GM19467 (cell line): Measurements from ENCODE around the gene TSEN54.

Source experiments
- ATAC-seq: cut with Tn5 transposase; IDR thresholded peaks from one replicate; pipeline ENCODE4 v1.9.1; 2021; ENCODE audit warnings: mild to moderate bottlenecking, moderate library complexity; ENCODE audit not compliant: unreplicated experiment

The TSEN54 gene

GRCh38 chr17:75539967-75540729 is 23.8 kb downstream of the TSEN54 start:
- ATAC-seq = no peak

- no peak for ATAC-seq
Measured at GRCh38 chr17:75540923-75541503, 24.7 kb downstream of the TSEN54 start.

DNA sequence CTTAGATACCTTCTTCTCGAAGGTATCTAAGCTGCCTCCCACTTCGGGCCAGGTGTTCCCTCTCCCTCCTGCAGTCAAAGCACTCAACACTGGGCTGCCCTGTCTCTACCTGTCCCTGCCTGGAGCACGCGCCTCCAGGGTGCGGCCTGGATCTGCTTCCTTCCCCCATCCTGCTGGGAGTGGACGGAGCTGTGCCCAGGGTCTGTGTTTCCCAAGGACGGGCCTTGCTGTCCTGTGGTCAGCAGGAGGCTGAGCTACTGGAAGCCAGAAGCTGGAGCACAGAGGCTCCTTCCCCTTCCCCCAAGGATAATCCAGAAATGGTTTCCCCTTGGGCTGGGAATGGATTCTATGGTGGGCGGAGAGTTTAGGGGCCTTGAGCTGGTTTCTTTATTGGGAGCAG is 25.9 kb downstream of the TSEN54 start:
- ATAC-seq = no peak

DNA sequence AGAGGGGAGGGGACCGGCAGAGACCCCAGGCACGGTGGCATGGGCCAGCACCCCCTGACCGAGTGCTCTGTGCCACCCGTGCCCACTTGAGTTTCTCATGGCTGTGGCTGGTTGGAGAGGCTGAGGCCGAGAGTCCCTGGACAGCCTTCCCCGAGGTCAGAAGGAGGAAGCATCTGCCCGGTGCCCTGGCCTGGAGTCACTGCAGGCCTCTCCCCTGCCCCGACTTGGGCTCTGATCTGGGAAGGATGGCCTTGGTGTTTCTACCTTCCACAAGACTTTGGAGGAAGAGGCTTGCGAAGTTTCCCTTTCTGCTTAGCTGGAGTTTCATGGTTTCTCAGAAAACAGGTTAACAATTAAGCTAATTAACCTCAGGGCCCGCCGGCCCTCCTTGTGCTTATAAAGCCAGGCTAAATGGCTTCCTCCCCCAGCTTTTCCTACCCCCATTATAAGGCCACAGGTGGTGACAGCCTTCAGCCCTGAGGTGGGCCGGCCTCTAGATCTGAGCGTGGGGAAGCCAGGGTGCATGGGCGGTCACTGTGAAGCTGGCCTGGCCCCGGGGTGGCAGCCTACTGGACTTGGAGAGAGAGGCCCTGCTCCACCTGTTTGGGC is 26.5 kb downstream of the TSEN54 start:
- ATAC-seq = no peak

DNA sequence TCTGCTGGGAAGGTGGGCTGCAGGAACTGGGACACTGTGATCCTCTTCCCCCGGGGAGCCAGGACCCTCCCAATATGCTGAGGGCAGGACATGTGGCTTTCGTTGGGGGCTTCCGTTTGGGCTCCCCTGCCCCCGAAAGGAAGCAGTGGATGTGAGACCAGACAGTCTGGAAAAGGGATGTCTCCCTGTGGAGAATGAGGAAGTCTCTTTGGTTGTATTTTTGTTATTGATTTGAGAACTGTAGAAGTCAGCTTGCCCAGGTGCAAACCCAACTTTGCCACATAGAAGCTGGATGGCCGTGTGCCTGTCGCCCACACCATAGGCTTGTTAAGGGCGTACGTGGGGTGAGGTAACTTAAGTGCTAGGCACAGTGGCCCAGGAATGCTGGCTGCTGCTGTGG is 27.9 kb downstream of the TSEN54 start:
- ATAC-seq = no peak

DNA sequence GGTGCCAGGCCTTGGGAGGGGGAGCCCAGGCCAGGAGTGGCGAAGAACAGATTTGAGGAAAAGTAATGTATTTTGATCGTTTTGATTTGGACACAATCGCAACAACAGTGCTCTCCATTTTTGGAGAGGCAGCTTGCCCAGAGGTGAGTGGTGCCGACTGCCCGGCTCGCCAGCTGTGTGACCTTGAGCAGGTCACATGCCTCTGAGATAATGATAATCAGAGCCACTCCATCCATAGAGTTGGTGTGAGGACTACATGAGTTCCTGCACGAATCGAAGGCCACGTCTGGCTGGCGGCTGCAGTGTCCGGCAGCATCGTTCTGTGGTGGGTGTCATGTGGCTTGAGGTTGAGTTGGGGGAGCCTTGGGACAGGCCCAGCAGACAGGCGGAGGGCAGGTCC is 29.9 kb downstream of the TSEN54 start:
- no peak for ATAC-seq

GRCh38 chr17:75547091-75547490 is 30.8 kb downstream of the TSEN54 start:
- ATAC-seq = no peak

DNA sequence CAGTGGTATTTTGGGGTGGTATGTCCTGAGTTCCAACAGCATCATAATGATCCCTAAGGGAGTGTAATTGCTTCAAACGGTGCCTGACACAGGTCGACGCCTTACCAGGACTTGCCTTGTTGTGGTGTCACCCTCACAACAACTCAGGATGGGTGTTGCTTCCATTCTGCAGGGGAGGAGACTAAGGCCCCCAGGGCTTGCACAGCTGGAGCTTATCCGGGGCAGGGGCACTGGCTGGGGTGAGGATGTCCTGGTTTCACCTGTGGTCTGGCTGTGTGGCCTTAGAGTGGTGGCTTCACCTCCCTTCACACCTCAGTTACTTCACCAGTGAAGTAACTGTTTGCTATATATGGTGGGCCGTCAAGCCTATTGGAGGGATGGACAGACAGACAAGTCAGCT is 32.5 kb downstream of the TSEN54 start:
- ATAC-seq = no peak

DNA sequence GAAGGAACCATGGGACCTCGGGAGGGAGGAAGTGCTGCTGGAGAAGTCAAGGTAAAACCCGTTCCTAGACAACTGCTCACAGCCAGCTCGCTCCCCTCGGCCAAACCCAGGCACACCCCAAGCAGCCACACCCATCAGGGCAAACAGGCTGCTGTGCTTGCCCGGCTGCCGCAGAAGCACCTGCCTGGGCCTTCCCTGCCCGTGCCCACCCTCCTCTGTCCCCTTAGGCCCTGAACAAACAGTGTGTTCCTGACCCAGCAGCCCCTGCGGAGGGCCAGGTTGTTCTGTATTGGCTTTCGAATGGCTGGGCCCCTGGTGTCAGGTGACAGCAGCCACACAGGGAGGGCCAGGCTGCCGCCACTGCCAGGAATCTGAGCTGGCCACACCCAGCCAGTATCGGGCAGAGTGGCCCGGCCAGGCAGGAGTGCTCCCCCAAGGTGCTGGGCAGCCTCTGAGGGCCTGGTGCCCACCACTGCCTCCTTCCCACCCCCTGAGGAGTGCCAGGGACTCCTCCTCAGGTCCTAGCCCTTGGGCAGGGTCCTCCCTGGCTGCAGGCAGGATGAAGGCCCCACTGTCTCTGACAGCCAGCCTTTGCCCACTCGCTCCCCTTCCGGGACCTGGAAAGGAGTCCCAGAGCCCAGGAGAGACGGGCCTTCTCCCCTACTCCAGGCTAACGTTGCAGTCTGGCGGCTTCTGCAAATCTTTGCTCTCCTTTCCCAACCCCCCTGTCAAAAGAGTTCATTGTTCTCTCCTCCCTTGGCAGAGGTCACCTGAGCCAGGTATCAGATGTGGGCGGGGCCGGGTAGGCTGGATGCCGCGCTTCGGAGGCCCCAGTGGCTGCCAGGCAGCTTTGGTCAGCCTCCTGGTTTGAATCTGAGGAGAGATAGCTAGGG is 33.2 kb downstream of the TSEN54 start:
- ATAC-seq = no peak

DNA sequence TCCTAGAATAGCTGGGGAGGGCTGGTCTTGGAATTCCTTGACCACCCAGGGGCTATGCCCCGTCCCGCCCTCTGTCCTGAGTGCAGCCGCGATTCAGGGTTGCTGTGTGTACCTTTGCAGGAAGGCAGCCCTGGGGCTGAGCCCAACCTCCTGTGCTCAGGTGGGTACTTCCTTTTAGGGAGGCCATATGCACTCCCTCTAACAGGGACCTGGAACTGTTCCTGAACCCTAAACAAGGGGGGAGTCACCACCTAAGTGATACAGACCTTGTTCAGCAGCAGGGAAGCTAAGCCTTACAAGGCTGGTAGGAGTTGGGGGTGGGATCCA is 33.8 kb downstream of the TSEN54 start:
- ATAC-seq = no peak

DNA sequence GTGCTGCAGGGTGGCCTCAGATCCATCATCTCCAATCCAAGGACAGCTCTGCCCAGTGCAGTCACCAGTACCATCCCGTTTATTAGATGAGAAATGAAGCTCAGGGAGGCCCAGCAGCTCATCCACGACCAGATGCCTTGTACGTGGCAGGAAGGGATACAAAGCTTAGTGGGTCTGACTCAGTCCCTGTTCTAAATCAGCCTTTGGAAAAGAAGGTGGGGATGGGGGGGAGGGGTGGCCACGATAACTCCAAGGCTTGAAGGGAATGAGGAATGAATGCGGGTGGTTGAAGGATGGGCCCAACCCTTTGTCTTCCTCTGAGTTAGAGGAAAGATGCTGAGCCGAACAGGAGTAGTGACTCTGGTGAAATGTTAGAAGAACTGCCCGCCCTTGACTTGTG is 34.9 kb downstream of the TSEN54 start:
- no peak for ATAC-seq

DNA sequence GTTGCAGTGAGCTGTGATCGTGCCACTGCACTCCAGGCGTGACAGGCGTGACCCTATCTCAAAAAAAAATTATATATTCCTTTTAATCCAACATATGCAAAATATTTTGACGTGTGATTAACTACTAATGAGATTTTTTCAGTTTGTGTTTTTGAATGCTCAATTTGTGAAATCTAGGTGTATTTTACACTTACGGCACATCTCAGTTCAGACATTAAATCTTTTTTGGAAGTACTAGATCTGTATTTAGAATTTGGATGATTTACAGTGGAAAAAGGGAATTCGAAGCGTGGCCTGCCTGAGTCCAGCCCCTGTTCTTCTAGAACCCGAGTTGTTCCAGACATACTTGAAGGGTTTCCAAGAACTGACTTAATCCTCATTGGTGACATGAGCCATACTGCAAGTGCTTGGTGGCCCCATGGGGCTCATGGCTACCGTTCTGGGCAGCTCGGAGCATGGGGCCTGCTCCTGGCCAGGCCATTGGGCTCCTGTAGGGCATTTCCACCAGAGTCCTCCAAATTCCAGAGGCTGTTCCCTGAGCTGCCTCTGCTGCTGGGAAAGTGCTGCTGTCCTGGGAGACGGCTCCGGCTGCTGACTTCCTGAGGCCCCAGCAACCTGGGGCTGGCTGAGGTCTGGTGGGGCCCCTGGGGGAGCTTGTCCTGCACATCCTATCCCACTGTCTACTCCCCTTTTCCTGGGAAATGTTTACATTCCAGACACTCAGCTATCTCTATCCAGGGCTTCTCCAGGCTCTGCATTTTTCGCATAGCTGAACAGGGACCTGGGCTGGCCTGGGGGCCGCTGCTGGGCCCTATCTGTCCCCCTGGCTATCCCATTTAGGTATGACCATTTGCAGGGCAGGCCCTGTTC is 36.3 kb downstream of the TSEN54 start:
- no peak for ATAC-seq

DNA sequence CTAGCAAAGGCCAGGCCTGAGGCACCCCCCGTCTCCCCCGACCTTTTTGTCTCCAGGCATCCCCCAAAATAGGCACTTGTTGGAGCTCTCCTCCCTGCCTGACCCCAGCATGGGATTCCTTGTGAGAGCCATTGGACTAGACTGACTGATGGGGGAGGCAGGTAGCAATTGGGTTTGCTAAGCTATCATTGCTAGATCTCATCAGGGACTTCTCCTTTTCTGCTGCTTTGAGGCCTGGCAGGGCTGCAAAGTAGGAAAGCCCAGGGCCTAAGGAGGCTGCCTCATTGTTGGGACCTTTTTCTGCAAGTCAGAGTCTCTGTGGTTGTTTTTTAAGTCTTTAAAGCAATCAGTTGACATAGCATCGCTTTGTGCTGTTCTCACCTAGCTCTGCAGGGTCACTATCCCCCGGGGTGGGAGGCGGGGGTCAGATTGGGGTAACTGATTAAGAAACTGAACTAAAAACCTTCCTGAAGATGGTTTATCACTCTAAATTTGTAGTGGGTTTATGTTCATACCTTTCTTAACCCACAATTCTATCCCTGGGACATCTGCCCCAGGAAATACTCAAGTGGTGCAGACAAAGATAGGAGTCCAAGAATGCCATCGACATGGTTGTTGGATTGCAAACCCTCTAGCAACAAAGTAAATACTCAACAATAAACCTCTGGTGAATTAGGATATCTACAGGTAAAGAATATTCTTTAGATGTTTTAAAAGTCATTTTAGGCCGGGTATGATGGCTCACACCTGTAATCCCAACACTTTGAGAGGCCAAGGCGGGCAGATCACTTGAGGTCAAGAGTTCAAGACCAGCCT is 37.2 kb downstream of the TSEN54 start:
- no peak for ATAC-seq

DNA sequence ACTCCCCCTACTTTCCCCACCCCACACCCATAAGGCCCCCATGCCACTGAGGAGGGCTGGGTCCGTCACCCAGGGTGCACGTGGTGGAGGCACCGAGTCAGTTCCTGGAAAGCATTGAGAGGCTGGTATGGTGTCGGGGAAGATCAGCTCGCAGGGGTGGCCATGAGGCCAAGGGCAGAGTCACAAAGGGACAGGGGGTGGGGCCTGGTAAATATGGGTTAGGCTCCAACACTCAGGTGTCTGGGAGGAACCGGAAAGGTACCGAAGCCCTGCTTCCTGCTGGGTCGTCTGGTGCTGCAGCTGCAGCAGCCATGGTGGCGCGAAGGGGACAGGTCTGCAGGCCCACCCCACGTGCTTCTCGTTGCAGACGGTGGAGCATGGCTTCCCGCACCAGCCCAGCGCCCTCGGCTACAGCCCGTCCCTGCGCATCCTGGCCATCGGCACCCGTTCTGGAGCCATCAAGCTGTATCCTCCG is 39.4 kb downstream of the TSEN54 start:
- no peak for ATAC-seq

GRCh38 chr17:75557075-75557851 is 40.9 kb downstream of the TSEN54 start:
- ATAC-seq = no peak

GRCh38 chr17:75557852-75558665 is 41.7 kb downstream of the TSEN54 start:
- no peak for ATAC-seq

- no peak for ATAC-seq
Measured at GRCh38 chr17:75558666-75559530, 42.6 kb downstream of the TSEN54 start.
